Vagina (tissue), 2 donors: ENCODE data around the gene TBC1D14. TPM values are rescaled to one million over a fixed set of nuclear protein-coding genes. Genes with fewer than 3 reads are reported as not detected.

Experiments
- DNase-seq, 2 donors: peaks; one replicate each; pipeline ENCODE4 v3.0.0-alpha.2; 2017; ENCODE audit errors: extremely low spot score in 2 of 2
- H3K27ac ChIP-seq: fragments of 200-600 bp; sonication (generic); one replicate; pipeline ENCODE4 v1.5.1; 2019
- H3K27me3 ChIP-seq: fragments of 200-600 bp; sonication (generic); one replicate; pipeline ENCODE4 v1.5.1; 2019
- H3K36me3 ChIP-seq, 2 donors: fragments of 200-600 bp; sonication (generic); one replicate each; pipeline ENCODE4 v1.5.1; 2017 to 2019
- H3K4me1 ChIP-seq: fragments of 200-600 bp; sonication (generic); one replicate; pipeline ENCODE4 v1.5.1; 2019
- H3K4me3 ChIP-seq, 2 donors: fragments of 200-600 bp; sonication (generic); 1 replicate in 1 of 2; 2 replicates in 1 of 2; pipeline ENCODE4 v1.5.1; 2016 to 2019
- H3K9me3 ChIP-seq: fragments of 200-600 bp; sonication (generic); one replicate; pipeline ENCODE4 v1.5.1; 2019
- POLR2A ChIP-seq, 2 donors: fragments of 450-650 bp; IDR thresholded peaks; one replicate each; pipeline ENCODE4 v1.6.1; 2017; ENCODE audit warnings: antibody characterized with exemption in 2 of 2, mild to moderate bottlenecking in 2 of 2, moderate library complexity in 2 of 2
- POLR2AphosphoS5 ChIP-seq, 2 donors: sonication (generic); formaldehyde crosslinking; IDR thresholded peaks; one replicate each; pipeline ENCODE4 v1.9.0; 2017; ENCODE audit warnings: antibody characterized with exemption in 2 of 2, mild to moderate bottlenecking in 2 of 2, low read depth in 1 of 2; ENCODE audit not compliant: insufficient read depth in 1 of 2
- intact Hi-C: fragments of 100-400 bp; cut with DNase I; formaldehyde crosslinking; loops from one replicate; pipeline ENCODE4 v1.15.1; 2023
- total RNA-seq: library from RNA; depleted of rRNA; stranded (reverse); fragments of >200 nt; gene quantifications from one replicate; pipeline ENCODE4 v1.2.3, GENCODE V29; 2016
- TF ChIP-seq, protein P1 (sequence below), 3 experiments: fragments of 450-650 bp in 2 of 3; fragments of 200-600 bp in 1 of 3; sonication (generic) in 1 of 3; IDR thresholded peaks; one replicate each; pipeline ENCODE4 v1.5.1; 2017 to 2019; ENCODE audit warnings: antibody characterized with exemption in 3 of 3, mild to moderate bottlenecking in 2 of 3, moderate library complexity in 2 of 3

Gene TBC1D14
- total RNA-seq, 1 donor from 2014 or later = 35.4 TPM

DNA sequence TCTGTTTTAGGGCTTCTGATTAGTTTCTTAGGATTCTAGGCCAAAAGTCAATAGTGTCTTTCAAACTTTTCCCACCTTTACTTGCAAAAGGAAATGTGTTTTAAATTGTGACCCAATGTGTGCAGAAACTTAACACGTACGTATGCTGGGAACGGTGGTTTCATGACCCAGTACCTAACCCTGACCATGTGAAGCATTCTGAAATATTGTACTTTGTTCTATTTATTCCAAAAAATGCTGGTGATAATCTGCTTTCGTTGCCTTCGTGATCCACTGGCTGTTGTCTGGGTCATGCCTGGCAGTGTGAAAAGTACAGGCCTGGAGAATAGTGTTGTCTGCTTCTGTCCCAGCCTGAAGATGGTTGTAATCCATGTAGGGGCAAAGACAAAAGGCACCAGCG, 106.9 kb downstream of the TBC1D14 start:
- peaks cover 0 to 39% of the 10 kb centered on the region in 2 donors for H3K36me3 ChIP-seq
- H3K9me3 ChIP-seq = no peaks in the 10 kb centered on the region
- H3K4me1 ChIP-seq = no peaks in the 10 kb centered on the region
- intact Hi-C loops = no loop called here
- H3K27ac ChIP-seq = no peak overlapping the region
- DNase-seq = no peak
- no peaks in the 10 kb centered on the region for H3K27me3 ChIP-seq
- no peak overlapping the region for H3K4me3 ChIP-seq
- TF ChIP-seq POLR2A (IDR thresholded peaks at IDR 0.05) = no peak
- TF ChIP-seq POLR2AphosphoS5 (IDR thresholded peaks at IDR 0.05; ENCODE audit: insufficient read depth in 1 of 2, low read depth in 1 of 2) = no peak
- TF ChIP-seq, protein P1, sequence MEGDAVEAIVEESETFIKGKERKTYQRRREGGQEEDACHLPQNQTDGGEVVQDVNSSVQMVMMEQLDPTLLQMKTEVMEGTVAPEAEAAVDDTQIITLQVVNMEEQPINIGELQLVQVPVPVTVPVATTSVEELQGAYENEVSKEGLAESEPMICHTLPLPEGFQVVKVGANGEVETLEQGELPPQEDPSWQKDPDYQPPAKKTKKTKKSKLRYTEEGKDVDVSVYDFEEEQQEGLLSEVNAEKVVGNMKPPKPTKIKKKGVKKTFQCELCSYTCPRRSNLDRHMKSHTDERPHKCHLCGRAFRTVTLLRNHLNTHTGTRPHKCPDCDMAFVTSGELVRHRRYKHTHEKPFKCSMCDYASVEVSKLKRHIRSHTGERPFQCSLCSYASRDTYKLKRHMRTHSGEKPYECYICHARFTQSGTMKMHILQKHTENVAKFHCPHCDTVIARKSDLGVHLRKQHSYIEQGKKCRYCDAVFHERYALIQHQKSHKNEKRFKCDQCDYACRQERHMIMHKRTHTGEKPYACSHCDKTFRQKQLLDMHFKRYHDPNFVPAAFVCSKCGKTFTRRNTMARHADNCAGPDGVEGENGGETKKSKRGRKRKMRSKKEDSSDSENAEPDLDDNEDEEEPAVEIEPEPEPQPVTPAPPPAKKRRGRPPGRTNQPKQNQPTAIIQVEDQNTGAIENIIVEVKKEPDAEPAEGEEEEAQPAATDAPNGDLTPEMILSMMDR (IDR thresholded peaks at IDR 0.05) = no peak

GRCh38 chr4:7017446-7018048, 107.9 kb downstream of the TBC1D14 start:
- H3K27ac ChIP-seq = no peak overlapping the region
- H3K9me3 ChIP-seq = no peaks in the 10 kb centered on the region
- no peaks in the 10 kb centered on the region for H3K27me3 ChIP-seq
- no peak for DNase-seq
- TF ChIP-seq, protein P1 (IDR thresholded peaks at IDR 0.05) = no peak
- TF ChIP-seq POLR2AphosphoS5 (IDR thresholded peaks at IDR 0.05; ENCODE audit: insufficient read depth in 1 of 2, low read depth in 1 of 2) (no peak), POLR2A (IDR thresholded peaks at IDR 0.05) (no peak)
- H3K4me3 ChIP-seq = no peak overlapping the region
- peaks cover 0 to 40% of the 10 kb centered on the region in 2 donors for H3K36me3 ChIP-seq
- H3K4me1 ChIP-seq = no peaks in the 10 kb centered on the region
- intact Hi-C loops = no loop called here

DNA sequence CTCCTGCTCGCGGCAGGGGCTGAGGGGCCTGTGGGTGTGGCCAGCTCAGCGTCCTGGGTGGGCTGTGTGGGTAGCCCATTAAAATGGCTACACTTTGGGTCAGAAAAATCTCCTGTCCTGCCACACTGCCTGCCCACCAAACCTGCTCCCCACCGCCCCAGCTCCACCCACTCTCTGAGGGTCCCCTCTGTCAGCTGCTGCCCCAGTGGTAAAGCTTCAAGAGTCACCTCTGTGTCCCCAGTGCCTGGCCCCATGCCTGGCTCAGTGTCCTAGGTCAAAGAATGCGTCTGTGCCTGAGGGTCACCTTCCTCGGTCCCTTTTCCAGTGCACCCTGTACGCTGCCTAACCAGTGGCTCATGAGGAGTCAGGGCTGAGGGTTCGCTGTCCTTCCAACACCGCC, 108.7 kb downstream of the TBC1D14 start:
- Histone ChIP-seq H3K27ac (no peak overlapping the region), H3K4me1 (no peaks in the 10 kb centered on the region), H3K36me3 (peaks cover 0 to 47% of the 10 kb centered on the region in 2 donors), H3K4me3 (no peak overlapping the region), H3K9me3 (no peaks in the 10 kb centered on the region), H3K27me3 (no peaks in the 10 kb centered on the region)
- DNase-seq = no peak
- no peak for TF ChIP-seq POLR2A (IDR thresholded peaks at IDR 0.05)
- no peak for TF ChIP-seq POLR2AphosphoS5 (IDR thresholded peaks at IDR 0.05; ENCODE audit: insufficient read depth in 1 of 2, low read depth in 1 of 2)
- TF ChIP-seq, protein P1 (IDR thresholded peaks at IDR 0.05) = no peak
- intact Hi-C loops = no loop called here

DNA sequence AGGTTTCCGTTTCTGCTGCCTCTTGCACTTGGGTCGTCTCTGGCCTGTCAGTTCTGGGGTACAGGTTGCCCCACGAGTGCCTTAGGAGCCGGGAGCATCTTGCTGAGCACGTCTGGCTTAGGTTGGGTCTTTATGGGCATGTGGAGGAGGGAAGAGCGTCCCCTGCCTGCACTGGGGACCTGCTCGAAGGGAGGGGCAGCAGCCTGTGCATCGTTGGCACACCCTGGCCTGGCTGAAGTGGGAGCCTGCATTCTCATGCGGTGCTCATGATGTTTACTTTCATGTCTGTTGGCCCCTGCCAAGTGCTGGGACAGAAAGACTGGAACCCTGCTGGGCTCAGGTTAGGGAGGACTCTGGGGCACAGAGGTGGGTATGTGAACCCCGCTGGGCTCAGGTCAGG, 109.7 kb downstream of the TBC1D14 start:
- no peak overlapping the region for H3K27ac ChIP-seq
- intact Hi-C loops = no loop called here
- TF ChIP-seq POLR2AphosphoS5 (IDR thresholded peaks at IDR 0.05; ENCODE audit: insufficient read depth in 1 of 2, low read depth in 1 of 2) (no peak), POLR2A (IDR thresholded peaks at IDR 0.05) (no peak)
- TF ChIP-seq, protein P1 (IDR thresholded peaks at IDR 0.05) = no peak
- no peaks in the 10 kb centered on the region for H3K27me3 ChIP-seq
- peaks cover 0 to 52% of the 10 kb centered on the region in 2 donors for H3K36me3 ChIP-seq
- H3K4me3 ChIP-seq = no peak overlapping the region
- H3K4me1 ChIP-seq = no peaks in the 10 kb centered on the region
- H3K9me3 ChIP-seq = no peaks in the 10 kb centered on the region
- no peak for DNase-seq

- H3K9me3 ChIP-seq = no peaks in the 10 kb centered on the region
- intact Hi-C loops = no loop called here
- no peak overlapping the region for H3K27ac ChIP-seq
- no peak for DNase-seq
- H3K36me3 ChIP-seq = peaks cover 0 to 47% of the 10 kb centered on the region in 2 donors
- H3K4me1 ChIP-seq = no peaks in the 10 kb centered on the region
- H3K27me3 ChIP-seq = no peaks in the 10 kb centered on the region
- TF ChIP-seq, protein P1 (IDR thresholded peaks at IDR 0.05) = no peak
- TF ChIP-seq POLR2AphosphoS5 (IDR thresholded peaks at IDR 0.05; ENCODE audit: insufficient read depth in 1 of 2, low read depth in 1 of 2) (no peak), POLR2A (IDR thresholded peaks at IDR 0.05) (no peak)
- no peak overlapping the region for H3K4me3 ChIP-seq
Observed at GRCh38 chr4:7020290-7020689, 110.7 kb downstream of the TBC1D14 start.
